Measurements from ENCODE around the gene SOD1.

DNA sequence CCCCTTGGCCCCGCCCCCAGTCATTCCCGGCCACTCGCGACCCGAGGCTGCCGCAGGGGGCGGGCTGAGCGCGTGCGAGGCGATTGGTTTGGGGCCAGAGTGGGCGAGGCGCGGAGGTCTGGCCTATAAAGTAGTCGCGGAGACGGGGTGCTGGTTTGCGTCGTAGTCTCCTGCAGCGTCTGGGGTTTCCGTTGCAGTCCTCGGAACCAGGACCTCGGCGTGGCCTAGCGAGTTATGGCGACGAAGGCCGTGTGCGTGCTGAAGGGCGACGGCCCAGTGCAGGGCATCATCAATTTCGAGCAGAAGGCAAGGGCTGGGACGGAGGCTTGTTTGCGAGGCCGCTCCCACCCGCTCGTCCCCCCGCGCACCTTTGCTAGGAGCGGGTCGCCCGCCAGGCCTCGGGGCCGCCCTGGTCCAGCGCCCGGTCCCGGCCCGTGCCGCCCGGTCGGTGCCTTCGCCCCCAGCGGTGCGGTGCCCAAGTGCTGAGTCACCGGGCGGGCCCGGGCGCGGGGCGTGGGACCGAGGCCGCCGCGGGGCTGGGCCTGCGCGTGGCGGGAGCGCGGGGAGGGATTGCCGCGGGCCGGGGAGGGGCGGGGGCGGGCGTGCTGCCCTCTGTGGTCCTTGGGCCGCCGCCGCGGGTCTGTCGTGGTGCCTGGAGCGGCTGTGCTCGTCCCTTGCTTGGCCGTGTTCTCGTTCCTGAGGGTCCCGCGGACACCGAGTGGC lies at the start of gene SOD1:
- TF ChIP-seq POLR2A (IDR thresholded peaks at IDR 0.05) = peak; percentile 79 to 84
- TF ChIP-seq, protein P1, sequence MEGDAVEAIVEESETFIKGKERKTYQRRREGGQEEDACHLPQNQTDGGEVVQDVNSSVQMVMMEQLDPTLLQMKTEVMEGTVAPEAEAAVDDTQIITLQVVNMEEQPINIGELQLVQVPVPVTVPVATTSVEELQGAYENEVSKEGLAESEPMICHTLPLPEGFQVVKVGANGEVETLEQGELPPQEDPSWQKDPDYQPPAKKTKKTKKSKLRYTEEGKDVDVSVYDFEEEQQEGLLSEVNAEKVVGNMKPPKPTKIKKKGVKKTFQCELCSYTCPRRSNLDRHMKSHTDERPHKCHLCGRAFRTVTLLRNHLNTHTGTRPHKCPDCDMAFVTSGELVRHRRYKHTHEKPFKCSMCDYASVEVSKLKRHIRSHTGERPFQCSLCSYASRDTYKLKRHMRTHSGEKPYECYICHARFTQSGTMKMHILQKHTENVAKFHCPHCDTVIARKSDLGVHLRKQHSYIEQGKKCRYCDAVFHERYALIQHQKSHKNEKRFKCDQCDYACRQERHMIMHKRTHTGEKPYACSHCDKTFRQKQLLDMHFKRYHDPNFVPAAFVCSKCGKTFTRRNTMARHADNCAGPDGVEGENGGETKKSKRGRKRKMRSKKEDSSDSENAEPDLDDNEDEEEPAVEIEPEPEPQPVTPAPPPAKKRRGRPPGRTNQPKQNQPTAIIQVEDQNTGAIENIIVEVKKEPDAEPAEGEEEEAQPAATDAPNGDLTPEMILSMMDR (IDR thresholded peaks at IDR 0.05) = peak in 2 of 4 experiments; percentile 13 to 34

Data from uterus (tissue), 2 donors.